ENCODE data around the gene TRIM7.
"Not testable (repeated sequence)": the region's sequence is repeated elsewhere in the genome, so short reads cannot be mapped to it uniquely, and the experiment has no call there.

TRIM7 gene

GRCh38 chr5:181193656-181194055 lies 11.3 kb downstream of the TRIM7 start:
- no peak for DNase-seq (ENCODE audit: low read depth, low spot score)

GRCh38 chr5:181192337-181193046 lies 12.5 kb downstream of the TRIM7 start:
- DNase-seq (ENCODE audit: low read depth, low spot score) = no peak

- peak; percentile 86 for DNase-seq (ENCODE audit: low read depth, low spot score)
Measured at GRCh38 chr5:181191526-181192336, 13.3 kb downstream of the TRIM7 start.

DNA sequence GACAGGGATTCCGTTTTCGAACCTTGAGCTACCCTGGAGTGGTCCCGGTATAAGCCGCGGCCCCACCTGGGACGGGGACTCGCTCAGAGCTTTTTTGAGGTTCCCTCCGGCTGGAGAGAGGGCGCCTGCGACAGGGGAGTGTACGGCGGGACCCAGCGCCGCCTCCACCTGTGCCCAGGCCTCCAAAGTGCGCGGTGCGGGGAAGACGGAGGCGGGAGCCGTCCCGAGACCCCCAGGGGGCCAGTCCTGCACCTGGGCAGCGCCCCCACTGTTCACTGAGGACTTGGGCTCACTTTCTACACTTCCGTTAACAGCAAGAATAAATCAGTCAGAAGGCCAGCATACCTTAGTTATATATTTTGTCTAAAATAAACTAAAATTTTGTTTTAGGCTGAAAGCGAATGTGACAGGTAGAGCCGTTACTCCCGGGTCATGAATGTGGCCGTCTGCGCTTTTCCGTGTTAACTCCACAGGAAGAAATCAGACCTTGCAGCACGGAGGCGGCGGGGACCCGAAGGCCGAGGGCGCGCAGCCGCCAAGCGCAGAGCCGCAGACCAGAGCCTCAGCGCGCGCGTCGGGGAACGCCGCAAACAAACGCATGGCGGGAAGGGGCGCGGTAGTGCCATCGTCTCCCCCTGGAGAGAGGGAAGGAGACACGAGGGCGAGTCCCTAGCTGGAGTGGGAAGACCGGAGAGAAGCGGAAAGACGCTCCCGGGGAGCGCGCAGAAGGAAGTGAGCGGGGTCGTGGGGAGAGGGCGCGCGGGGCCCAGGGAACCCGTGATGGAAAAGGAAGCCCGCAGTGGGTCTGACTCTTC lies 14.1 kb downstream of the TRIM7 start:
- no peak for DNase-seq (ENCODE audit: low read depth, low spot score)

- DNase-seq (ENCODE audit: low read depth, low spot score) = no peak
Measured at GRCh38 chr5:181189962-181190710, 14.9 kb downstream of the TRIM7 start.

DNA sequence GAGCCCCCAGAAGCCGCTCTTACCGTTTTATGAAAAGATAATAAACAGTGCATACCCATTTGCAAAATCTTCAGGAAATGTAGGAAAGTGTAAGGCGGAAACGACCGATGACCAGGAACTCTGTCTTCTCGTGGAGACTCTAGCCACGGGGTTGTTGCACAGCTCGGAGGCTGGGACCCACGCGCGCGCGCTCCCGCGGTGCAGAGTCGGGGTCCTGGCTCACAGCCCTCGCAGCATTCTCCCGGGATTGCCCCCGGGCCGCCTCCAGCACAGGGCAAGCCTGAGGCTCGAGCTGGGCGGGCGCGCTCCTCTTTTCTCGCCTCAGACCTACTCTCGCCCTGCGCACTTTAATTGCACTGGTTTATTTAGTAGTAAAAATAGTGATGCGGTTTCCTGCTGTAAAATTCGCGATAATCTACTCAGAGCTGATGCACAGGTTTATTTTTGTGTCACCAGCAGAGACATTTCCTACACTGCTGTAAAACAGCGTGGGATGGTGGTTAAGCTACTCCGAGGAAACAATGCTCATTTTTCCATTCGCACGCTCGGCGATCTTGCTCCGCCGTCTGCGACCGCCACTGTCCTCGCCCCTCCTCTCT lies 15.5 kb downstream of the TRIM7 start:
- DNase-seq (ENCODE audit: low read depth, low spot score) = no peak

DNA sequence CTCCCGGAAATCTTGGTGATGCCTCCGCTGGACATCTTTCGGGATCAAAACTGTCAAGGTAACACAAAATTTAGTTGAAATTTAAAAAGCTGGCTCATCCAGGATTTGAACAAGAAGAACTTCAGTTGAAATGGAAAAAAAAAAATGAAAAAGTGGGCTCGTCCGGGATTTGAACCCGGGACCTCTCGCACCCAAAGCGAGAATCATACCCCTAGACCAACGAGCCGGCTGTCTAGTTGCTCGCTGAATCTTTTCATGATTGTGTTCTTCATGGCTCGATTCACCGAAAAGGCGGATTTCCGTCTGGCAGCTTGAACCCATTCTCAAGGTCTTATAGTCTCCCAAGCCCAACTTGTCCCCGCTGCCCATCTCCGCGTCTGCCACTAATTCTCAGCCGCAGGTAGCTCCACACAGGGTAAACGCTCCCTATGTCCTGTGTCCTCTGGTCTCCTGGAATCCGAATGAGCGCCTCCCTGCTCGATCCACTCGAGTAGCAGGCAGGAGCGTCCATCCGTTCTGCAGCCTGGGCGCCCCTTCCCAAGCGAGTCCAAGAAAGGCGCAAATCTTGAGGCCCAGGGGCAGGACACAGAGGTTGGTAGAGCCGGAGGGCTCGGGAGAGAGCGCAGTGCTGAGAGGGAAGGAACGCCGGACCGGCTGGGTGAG lies 16.2 kb downstream of the TRIM7 start:
- DNase-seq (ENCODE audit: low read depth, low spot score) = no peak

- no peak for DNase-seq (ENCODE audit: low read depth, low spot score)
Measured at GRCh38 chr5:181187500-181188213, 17.3 kb downstream of the TRIM7 start.

DNA sequence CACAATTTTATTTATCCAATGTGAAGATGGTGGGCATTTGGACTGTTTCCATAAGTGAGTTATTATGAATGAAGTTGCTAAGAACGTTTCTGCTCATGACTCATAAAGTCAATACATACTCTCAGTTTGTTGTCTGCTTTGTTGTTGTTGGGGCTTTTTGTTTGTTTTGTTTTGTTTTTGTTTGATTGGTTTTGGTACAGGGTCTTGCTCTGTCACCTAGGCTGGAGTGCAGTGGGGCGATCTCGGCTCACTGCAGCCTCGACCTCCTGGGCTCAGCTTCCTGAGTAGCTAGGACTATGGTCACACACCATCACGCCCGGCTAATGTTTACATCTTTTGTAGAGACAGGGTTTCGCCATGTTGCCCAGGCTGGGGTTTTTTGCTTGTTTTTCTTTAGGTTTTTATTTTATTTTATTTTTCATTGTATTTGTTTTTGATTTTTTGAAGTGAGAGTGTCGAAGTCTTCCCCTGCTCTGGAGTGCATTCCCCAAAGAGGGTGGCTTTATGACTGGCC lies 18.0 kb downstream of the TRIM7 start:
- no peak for DNase-seq (ENCODE audit: low read depth, low spot score)

GRCh38 chr5:181186022-181186421 lies 19.0 kb downstream of the TRIM7 start:
- no peak for DNase-seq (ENCODE audit: low read depth, low spot score)

- no peak for DNase-seq (ENCODE audit: low read depth, low spot score)
Measured at GRCh38 chr5:181185560-181185959, 19.4 kb downstream of the TRIM7 start.

DNA sequence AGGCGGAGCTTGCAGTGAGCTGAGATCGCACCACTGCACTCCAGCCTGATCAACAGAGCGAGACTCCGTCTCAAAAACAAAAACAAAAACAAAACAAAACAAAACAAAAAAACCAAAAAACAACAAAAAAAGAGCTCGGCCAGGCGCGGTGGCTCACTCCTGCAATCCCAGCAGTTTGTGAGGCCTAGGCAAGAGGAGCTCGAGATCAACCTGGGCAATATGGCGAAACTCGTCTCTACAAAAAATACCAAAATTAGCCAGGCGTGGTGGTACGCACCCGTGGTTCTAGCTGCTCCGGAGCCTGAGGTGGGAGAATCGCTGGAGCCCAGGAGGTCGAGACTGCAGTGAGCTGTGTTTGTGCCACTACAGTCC lies 20.2 kb downstream of the TRIM7 start:
- no peak for DNase-seq (ENCODE audit: low read depth, low spot score)

GRCh38 chr5:181182651-181183050 lies 22.3 kb downstream of the TRIM7 start:
- no peak for DNase-seq (ENCODE audit: low read depth, low spot score)

GRCh38 chr5:181181650-181182565 lies 23.1 kb downstream of the TRIM7 start:
- no peak for DNase-seq (ENCODE audit: low read depth, low spot score)

DNA sequence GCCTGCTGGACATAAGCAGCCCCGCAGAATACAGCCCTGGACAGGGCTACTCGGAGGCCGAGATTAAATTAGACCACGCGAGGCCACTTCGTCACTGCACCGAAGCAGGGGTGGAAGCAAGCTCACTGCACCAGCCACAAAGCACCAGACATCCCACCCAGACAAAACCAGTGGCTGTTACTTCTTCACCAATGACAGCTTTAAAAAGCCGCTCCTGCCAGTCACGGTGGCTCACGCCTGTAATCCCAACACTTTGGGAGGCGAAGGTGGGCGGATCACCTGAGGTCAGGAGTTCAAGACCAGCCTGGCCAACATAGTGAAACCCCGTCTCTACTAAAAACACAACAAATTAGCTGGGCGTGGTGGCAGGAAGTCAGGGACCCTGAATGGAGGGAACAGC lies 27.4 kb downstream of the TRIM7 start:
- DNase-seq (ENCODE audit: low read depth, low spot score) = not testable (repeated sequence)

- no peak for DNase-seq (ENCODE audit: low read depth, low spot score)
Measured at GRCh38 chr5:181176254-181176952, 28.6 kb downstream of the TRIM7 start.

DNA sequence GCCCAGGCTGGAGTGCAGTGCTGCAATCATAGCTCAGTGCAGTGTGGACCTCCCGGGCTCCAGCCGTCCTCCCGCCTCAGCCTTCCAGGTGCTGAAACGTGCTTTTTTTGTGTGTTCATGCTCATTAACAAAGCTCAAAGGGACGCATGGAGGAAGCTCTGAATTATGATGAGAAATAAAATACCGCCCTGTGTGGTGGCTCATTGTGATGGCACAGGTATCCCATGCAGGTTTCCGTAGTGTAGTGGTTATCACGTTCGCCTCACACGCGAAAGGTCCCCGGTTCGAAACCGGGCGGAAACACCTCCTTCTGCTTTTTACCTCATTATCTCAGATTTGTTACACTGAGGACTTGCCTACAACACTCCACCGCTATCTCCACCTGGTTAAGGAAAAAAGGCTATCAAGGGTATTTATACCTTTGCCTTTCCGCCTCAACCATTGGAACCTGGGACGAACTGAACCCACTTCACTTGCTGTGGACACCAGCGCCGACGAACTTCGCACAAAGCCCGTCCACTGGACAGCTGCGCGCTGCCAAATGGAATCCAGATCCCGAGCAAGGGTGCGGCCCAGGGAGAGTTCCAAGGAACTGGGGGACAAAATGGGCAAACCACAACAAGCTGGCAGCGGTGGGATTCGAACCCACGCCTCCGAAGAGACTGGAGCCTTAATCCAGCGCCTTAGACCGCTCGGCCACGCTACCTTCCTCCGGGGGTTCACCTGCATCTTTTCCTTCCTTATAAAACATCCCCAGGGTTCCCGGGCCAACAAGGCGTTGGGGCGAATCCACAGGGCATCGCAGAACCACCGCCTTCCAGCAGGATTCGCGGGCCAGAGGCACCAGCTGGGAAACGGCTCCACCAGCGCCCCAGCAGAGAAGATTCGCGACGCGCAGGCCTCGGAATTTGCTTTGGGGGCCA lies 31.3 kb downstream of the TRIM7 start:
- DNase-seq (ENCODE audit: low read depth, low spot score) = no peak

All from smooth muscle cell of the brain vasculature (primary cell).